OCI-M2 (cell line): Measurements from ENCODE around the gene RFC3.
"Not testable (repeated sequence)": the region's sequence is repeated elsewhere in the genome, so short reads cannot be mapped to it uniquely, and the experiment has no call there.

ENCODE experiments used
- DNase-seq: peaks from one replicate; lab custom pipeline; 2025; ENCODE audit not compliant: unreplicated experiment; lab: John Stamatoyannopoulos, UW

Gene RFC3

GRCh38 chr13:33806470-33807248 is 11.3 kb upstream of the RFC3 start:
- no peak for DNase-seq

DNA sequence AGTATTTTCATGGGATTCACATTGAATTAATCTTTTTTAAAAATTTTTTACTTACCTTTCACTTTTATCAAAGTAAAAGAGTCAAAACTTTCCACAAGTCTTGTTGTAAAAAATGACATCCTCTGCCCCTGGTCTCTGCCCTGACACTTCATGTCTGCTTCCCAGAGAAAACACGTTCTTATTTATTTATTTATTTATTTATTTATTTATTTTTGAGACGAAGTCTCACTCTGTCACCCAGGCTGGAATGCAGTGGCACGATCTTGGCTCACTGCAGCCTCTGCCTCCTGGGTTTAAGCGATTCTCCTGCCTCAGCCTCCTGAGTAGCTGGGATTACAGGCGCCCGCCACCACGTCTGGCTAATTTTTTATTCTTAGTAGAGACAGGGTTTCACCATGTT is 5.1 kb upstream of the RFC3 start:
- DNase-seq, result not testable (repeated sequence)

- DNase-seq, result no peak
Measured at GRCh38 chr13:33815011-33815550, 2.9 kb upstream of the RFC3 start.

- no peak for DNase-seq
Measured at GRCh38 chr13:33816912-33817311, 1.0 kb upstream of the RFC3 start.

- no peak for DNase-seq
Measured at GRCh38 chr13:33817513-33817900, 442 bp upstream of the RFC3 start.

- no peak for DNase-seq
Measured at GRCh38 chr13:33825083-33825482, 7.1 kb downstream of the RFC3 start.

DNA sequence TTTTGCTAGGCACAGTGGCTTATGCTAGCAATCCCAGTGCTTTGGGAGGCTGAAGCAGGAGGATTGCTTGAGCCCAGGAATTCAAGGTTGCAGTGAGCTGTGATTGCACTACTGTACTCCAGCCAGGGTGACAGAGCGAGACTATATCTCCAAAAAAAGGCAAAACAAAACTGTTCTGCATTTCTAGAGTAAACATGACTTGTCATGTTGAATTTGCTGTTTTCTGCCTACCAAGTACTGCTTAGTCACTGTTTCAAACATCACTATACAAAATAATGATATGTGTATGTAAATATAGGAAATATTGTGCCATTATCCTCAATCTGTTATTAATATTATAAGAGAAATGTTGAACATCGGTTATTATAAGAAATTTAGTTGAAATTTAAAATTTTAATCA is 9.2 kb downstream of the RFC3 start:
- DNase-seq, result no peak

- no peak for DNase-seq
Measured at GRCh38 chr13:33828431-33829129, 10.6 kb downstream of the RFC3 start.

- no peak for DNase-seq
Measured at GRCh38 chr13:33832872-33833271, 14.9 kb downstream of the RFC3 start.

GRCh38 chr13:33838647-33839046 is 20.7 kb downstream of the RFC3 start:
- DNase-seq, result no peak

- DNase-seq, result no peak
Measured at GRCh38 chr13:33840402-33840801, 22.5 kb downstream of the RFC3 start.

DNA sequence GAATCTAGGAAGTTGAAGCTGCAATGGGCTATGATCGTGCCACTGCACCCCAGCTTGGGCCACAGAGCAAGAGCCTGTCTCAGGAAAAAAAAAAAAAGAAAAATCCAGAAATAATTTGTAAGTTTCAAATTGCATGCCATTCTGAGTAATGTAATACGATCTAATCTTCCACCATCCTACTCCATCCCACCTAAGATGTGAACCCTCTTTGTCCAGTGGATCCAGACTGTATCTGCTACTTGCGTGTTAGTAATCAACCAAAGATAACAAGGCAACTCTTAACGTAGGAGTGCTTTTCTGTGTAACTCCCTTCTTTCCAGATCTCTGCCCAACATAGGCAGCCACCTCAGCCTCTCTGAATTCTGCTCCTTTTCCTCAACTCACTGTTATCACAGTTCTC is 24.3 kb downstream of the RFC3 start:
- no peak for DNase-seq

- DNase-seq, result no peak
Measured at GRCh38 chr13:33842986-33843385, 25.0 kb downstream of the RFC3 start.

GRCh38 chr13:33845572-33846302 is 27.8 kb downstream of the RFC3 start:
- no peak for DNase-seq

DNA sequence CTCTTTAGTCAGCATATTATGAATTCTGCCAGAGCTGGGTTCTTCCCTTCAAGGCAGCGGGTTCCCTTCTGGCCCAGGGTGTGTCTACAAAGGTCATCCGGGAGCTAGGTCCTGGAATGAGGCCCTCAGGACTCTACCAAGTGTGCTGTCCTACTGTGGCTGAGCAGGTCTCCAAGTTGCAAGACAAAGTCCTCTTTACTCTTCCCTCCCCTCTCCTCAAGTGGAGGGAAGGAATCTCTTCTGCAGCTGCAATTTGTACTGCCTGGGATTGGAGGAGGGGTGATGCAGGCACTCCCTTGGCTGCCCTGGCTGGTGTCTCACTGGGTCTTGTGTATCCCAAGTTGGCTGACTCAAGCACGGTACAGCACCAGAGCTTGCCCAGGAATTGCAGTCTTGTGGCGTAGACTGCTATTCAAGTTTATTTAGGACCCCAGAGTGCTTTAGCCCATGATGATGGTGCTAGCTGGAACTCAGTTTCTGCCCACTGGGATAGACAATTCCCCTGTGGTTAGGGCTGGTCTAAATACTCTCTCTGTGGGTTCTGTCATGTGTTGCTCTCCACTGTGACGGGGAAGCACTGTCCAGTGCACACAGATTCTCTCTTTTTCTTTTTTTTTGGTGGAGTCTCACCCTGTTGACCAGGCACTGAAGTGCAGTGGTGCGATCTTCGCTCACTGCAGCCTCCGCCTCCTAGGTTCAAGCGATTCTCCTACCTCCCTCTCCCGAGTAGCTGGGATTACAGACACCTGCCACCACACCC is 28.5 kb downstream of the RFC3 start:
- DNase-seq, result no peak

- no peak for DNase-seq
Measured at GRCh38 chr13:33849211-33849610, 31.3 kb downstream of the RFC3 start.

DNA sequence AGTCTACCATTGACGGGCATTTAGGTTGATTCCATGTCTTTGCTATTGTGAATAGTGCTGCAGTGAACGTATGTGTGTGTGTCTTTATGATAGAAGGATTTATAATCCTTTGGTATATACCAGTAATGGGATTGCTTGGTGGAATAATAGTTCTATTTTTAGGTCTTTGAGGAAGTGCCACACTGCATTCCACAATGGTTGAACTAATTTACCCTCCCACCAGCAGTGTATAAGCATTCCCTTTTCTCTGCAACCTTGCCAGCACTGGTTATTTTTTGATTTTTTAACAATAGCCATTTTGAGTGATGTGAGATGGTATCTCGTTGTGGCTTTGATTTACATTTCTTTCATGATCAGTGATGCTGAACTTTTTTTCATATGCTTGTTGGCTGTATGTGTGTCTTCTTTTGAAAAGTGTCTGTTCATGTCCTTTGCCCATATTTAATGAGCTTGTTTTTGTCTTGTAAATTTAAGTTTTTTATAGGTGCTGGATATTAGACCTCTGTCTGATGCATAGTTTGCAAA is 37.5 kb downstream of the RFC3 start:
- no peak for DNase-seq

- no peak for DNase-seq
Measured at GRCh38 chr13:33859691-33860303, 41.8 kb downstream of the RFC3 start.

GRCh38 chr13:33860526-33860925 is 42.6 kb downstream of the RFC3 start:
- DNase-seq, result no peak

DNA sequence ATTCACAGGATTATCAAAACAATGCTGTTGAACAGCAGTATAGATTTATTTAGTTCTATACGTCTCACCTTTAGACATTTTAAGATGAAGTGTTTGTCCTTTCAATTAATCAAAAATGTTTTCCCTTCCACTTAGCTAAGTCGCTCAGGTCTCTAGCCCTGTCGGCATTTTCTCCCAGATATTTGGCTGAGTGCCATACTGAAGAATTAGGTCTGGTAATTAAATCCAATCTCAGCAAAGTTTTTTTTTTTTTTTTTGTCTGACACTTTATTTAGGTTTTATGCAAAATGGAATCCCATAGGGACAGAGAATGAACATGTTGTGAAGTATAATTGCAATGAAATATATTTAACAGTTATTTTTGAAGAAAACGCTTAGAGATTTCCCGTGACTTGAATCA is 44.1 kb downstream of the RFC3 start:
- DNase-seq, result no peak
